Measurements from ENCODE around the gene UBB. TPM values are rescaled to one million over a fixed set of nuclear protein-coding genes. Genes with fewer than 3 reads are reported as not detected.
A peak's percentile ranks its signal among the peaks of the same experiment; 100 is the strongest.

The UBB gene
- total and polyA plus RNA-seq, 2 of the 4 experiments (the other 2 are of a cell fraction), result 2,561 to 4,283 TPM

- Histone ChIP-seq H2BK120ac (ENCODE audit: low read depth, low read length) (peak overlapping the region; percentile 84), H2BK20ac (ENCODE audit: low read depth, low read length) (peak overlapping the region; percentile 77; the same call in 1 of the 2 replicates), H3K36me3 (ENCODE audit: control insufficient read depth, insufficient read depth, low read length) (peaks cover 12% of the 10 kb centered on the region; the same call in 1 of the 2 replicates), H3K18ac (ENCODE audit: low read depth, low read length) (0 out of 2 replicates have a peak overlapping the region, but pooled peaks have one; percentile 50), H3K79me1 (ENCODE audit: low read depth in 1 of 2, low read length in 2 of 2) (peaks cover 0 to 24% of the 10 kb centered on the region in 2 experiments; a peak in 2 of 4 replicates), H2BK15ac (ENCODE audit: low read depth, low read length) (peak overlapping the region; percentile 91; the same call in 2 of the 3 replicates), H3K4me1 (ENCODE audit: control insufficient read depth, insufficient read depth, low read length) (peaks cover 6% of the 10 kb centered on the region), H3K4ac (ENCODE audit: low read depth, low read length) (peak overlapping the region; percentile 91), H2AK9ac (replicated peaks; ENCODE audit: low read depth, low read length, poor library complexity) (peak overlapping the region; percentile 79), H2AFZ (replicated peaks; ENCODE audit: low read length, poor library complexity) (peak overlapping the region; percentile 90), H3K9ac (ENCODE audit: low read depth, low read length) (no peak overlapping the region), H4K5ac (ENCODE audit: low read depth, low read length) (peak overlapping the region; percentile 78), H3K9me3 (ENCODE audit: control insufficient read depth, insufficient read depth, low read length) (no peaks in the 10 kb centered on the region), H4K8ac (ENCODE audit: low read depth in 2 of 2, low read length in 2 of 2) (peak overlapping the region; percentile 27 to 97), H3K4me2 (ENCODE audit: low read depth, low read length) (no peak overlapping the region), H3K4me3 (ENCODE audit: insufficient read depth, low read depth, low read length) (no peak overlapping the region), H3K23ac (ENCODE audit: low read depth, low read length) (no peak overlapping the region), H3K14ac (replicated peaks; ENCODE audit: low read depth, low read length) (no peak overlapping the region; the same call in 1 of the 2 replicates), H2AK5ac (ENCODE audit: low read depth, low read length) (peak overlapping the region; percentile 51), H2BK5ac (ENCODE audit: low read depth, low read length, poor library complexity, severe bottlenecking) (peak overlapping the region; percentile 20), H3K56ac (ENCODE audit: extremely low read depth, insufficient read depth, low read length) (no peak overlapping the region), H3K27ac (ENCODE audit: insufficient read depth, low read length) (peak overlapping the region; percentile 24; the same call in 1 of the 2 replicates), H3K9me1 (ENCODE audit: insufficient read depth, low read length) (peaks cover 6% of the 10 kb centered on the region; the same call in 1 of the 2 replicates), H4K91ac (ENCODE audit: insufficient read depth, low read depth, low read length) (peak overlapping the region; percentile 88), H3K27me3 (ENCODE audit: control insufficient read depth, insufficient read depth, low read length) (no peaks in the 10 kb centered on the region), H4K20me1 (ENCODE audit: insufficient read depth, low read length) (no peaks in the 10 kb centered on the region; the same call in 1 of the 2 replicates)
- intact Hi-C loops (cut with micrococcal nuclease) (no loop called here), in situ Hi-C loops (cut with MboI; ENCODE audit: low sequenced_read_pairs) (no loop called here), dilution Hi-C loops (cut with HindIII; ENCODE audit: low sequenced_read_pairs, unreplicated experiment) (no loop called here)
- peak; percentile 59 for DNase-seq
- ChIA-PET POLR2A (ENCODE audit: unreplicated experiment) (interaction anchor here (1.0 kb wide), 1 partner anchor 10 kb away, joined by 3 read pairs; no protein-coding TSS in a partner anchor), CTCF (interaction anchor here (1.8 to 2.1 kb wide), 2 partner anchors 9 to 10 kb away, joined by 4 to 5 read pairs; no protein-coding TSS in a partner anchor)
- ATAC-seq (ENCODE audit: low read depth), result peak; percentile 89
- no TSS peak for BruUV-seq (replicated peaks)
- WGBS, 2 experiments (ENCODE audit: extremely low coverage in 2 of 2, insufficient read length in 1 of 2), result 0% methylated on average over 1 of the region's 15 CpGs; no CpG with 5 or more reads in 1 of the 2 experiments
- TF ChIP-seq MAFK (IDR thresholded peaks at IDR 0.05; ENCODE audit: low read depth, low read length) (peak; percentile 60), BHLHE40 (IDR thresholded peaks at IDR 0.05; ENCODE audit: low read depth, low read length) (no peak), RFX5 (IDR thresholded peaks at IDR 0.05; ENCODE audit: low read depth, low read length) (no peak), MAZ (IDR thresholded peaks at IDR 0.05; ENCODE audit: borderline replicate concordance, low read depth, low read length) (no peak), NFE2L2 (IDR thresholded peaks at IDR 0.05; ENCODE audit: low read depth, low read length) (no peak), MXI1 (IDR thresholded peaks at IDR 0.05; ENCODE audit: borderline replicate concordance, low read depth, low read length) (peak; percentile 45), ELK1 (IDR thresholded peaks at IDR 0.05; ENCODE audit: borderline replicate concordance, low read depth, low read length) (no peak), RCOR1 (IDR thresholded peaks at IDR 0.05; ENCODE audit: insufficient replicate concordance, low read length) (no peak), FOS (IDR thresholded peaks at IDR 0.05; ENCODE audit: low read depth, low read length) (no peak), SMC3 (IDR thresholded peaks at IDR 0.05; ENCODE audit: low read depth, low read length) (peak; percentile 47), RAD21 (IDR thresholded peaks at IDR 0.05; ENCODE audit: low read length) (peak; percentile 55), USF2 (IDR thresholded peaks at IDR 0.05; ENCODE audit: low read depth, low read length) (peak; percentile 57; the same call in 1 of the 2 replicates)
Measured at GRCh38 chr17:16428098-16428882, 47.4 kb downstream of the UBB start.
